HepG2 (cell line): ENCODE results near the gene TNFAIP3. TPM values are rescaled to one million over a fixed set of nuclear protein-coding genes. Genes with fewer than 3 reads are reported as not detected.
A peak's percentile ranks its signal among the peaks of the same experiment; 100 is the strongest.

Experiments
- ATAC-seq: fragments of 200-7000 bp; cut with Tn5 transposase; 3 replicates; pipeline ENCODE4 v1.9.1; 2020; ENCODE audit warnings: mild to moderate bottlenecking, moderate library complexity
- BruUV-seq: library from RNA; stranded (reverse); fragments of 400-500 nt; replicated peaks from 2 replicates; lab custom pipeline; 2021; lab: Mats Ljungman, UMichigan
- CTCF ChIA-PET: fragments of 300-600 bp; formaldehyde crosslinking; extraction: SDS; loops from one replicate; lab custom pipeline; 2021; ENCODE audit warnings: low total read pairs, inconsistent platforms, low intra/inter-chr PET ratio; lab: Yijun Ruan, JAX
- POLR2A ChIA-PET: fragments of 350-600 bp; sonication (Branson Sonifier 250); formaldehyde crosslinking; loops from one replicate; lab custom pipeline; 2020; ENCODE audit warnings: antibody characterized with exemption, inconsistent platforms; lab: Yijun Ruan, JAX
- DNase-seq: peaks from one replicate; pipeline ENCODE4 v3.0.0-alpha.2; 2015; ENCODE audit warnings: low spot score
- FAIRE-seq: peaks from 3 replicates; lab custom pipeline; 2011; peaks lifted over from hg19 to GRCh38; lab: Jason Lieb, UNC
- H2AFZ ChIP-seq: one replicate; pipeline ENCODE4 v1.6.1; 2011; ENCODE audit warnings: low read length, inconsistent platforms
- H3K27ac ChIP-seq: fragments of 300-600 bp; 3 replicates; pipeline ENCODE4 v1.8.0; 2011; ENCODE audit warnings: mixed run types, mild to moderate bottlenecking, mixed read lengths, low read length, inconsistent platforms; ENCODE audit not compliant: insufficient read depth; ENCODE audit errors: extremely low read length
- H3K27me3 ChIP-seq, 2 experiments: fragments of 200-600 bp in 1 of 2; 2 replicates in 1 of 2; 3 replicates in 1 of 2; pipeline versions ENCODE4 v1.6.0 to v1.8.0; 2011; ENCODE audit warnings: low read length in 2 of 2, mild to moderate bottlenecking in 2 of 2, moderate library complexity in 2 of 2, inconsistent platforms in 1 of 2; ENCODE audit not compliant: insufficient read depth in 2 of 2, control insufficient read depth in 1 of 2
- H3K36me3 ChIP-seq, 2 experiments: fragments of 200-600 bp in 1 of 2; replicated peaks in 1 of 2; 2 replicates in 1 of 2; 3 replicates in 1 of 2; pipeline versions ENCODE4 v1.5.1 to v1.8.0; 2011; ENCODE audit warnings: low read length in 2 of 2, inconsistent platforms in 1 of 2; ENCODE audit not compliant: insufficient read depth in 2 of 2, control insufficient read depth in 1 of 2
- H3K4me1 ChIP-seq: 2 replicates; pipeline ENCODE4 v1.5.1; 2012; ENCODE audit warnings: low read length, inconsistent platforms; ENCODE audit not compliant: insufficient read depth
- H3K4me2 ChIP-seq: 2 replicates; pipeline ENCODE4 v1.6.0; 2011; ENCODE audit warnings: low read depth, low read length, inconsistent platforms
- H3K4me3 ChIP-seq, 3 experiments: fragments of 200-600 bp in 1 of 3; sonication (generic), shearing (Covaris generic) in 1 of 3; replicated peaks in 1 of 3; 2 replicates each; pipeline ENCODE4 v1.5.1; 2011 to 2016; ENCODE audit warnings: low read length in 3 of 3, inconsistent platforms in 2 of 3, low read depth in 2 of 3, mild to moderate bottlenecking in 2 of 3, control low read depth in 1 of 3, mixed read lengths in 1 of 3; ENCODE audit not compliant: insufficient read depth in 1 of 3
- H3K79me2 ChIP-seq: one replicate; pipeline ENCODE4 v1.6.1; 2011; ENCODE audit warnings: low read length, inconsistent platforms; ENCODE audit not compliant: insufficient read depth
- H3K9ac ChIP-seq: 2 replicates; pipeline ENCODE4 v1.6.0; 2011; ENCODE audit warnings: mild to moderate bottlenecking, low read depth, low read length, inconsistent platforms; ENCODE audit not compliant: insufficient read depth
- H3K9me3 ChIP-seq: 2 replicates; pipeline ENCODE4 v1.5.1; 2012; ENCODE audit warnings: mild to moderate bottlenecking, low read length
- H4K20me1 ChIP-seq: 2 replicates; pipeline ENCODE4 v1.6.0; 2011; ENCODE audit warnings: inconsistent platforms, mild to moderate bottlenecking, low read length, moderate library complexity; ENCODE audit not compliant: insufficient read depth
- HES4 ChIP-seq: sonication (generic); formaldehyde crosslinking; IDR thresholded peaks from 2 replicates; pipeline ENCODE4 v1.9.0; 2021; ENCODE audit warnings: mild to moderate bottlenecking, missing genetic modification reagents, borderline replicate concordance
- IKZF1 ChIP-seq: fragments of 450-650 bp; IDR thresholded peaks from 2 replicates; pipeline ENCODE4 v1.7.1; 2016
- MATR3 ChIP-seq: sonication (generic); formaldehyde crosslinking; IDR thresholded peaks from 2 replicates; pipeline ENCODE4 v1.4.0; 2020; ENCODE audit warnings: missing genetic modification reagents
- NCOA5 ChIP-seq: sonication (generic); formaldehyde crosslinking; IDR thresholded peaks from 2 replicates; pipeline ENCODE4 v1.4.0; 2020; ENCODE audit warnings: missing genetic modification reagents
- NKX3-1 ChIP-seq: sonication (generic); formaldehyde crosslinking; IDR thresholded peaks from 2 replicates; pipeline ENCODE4 v1.5.0; 2020; ENCODE audit warnings: missing genetic modification reagents
- PATZ1 ChIP-seq: sonication (generic); formaldehyde crosslinking; IDR thresholded peaks from 2 replicates; pipeline ENCODE4 v1.4.0; 2020; ENCODE audit warnings: missing genetic modification reagents
- POLR2G ChIP-seq: fragments of 200-400 bp; formaldehyde crosslinking; IDR thresholded peaks from 2 replicates; pipeline ENCODE4 v1.6.1; 2018; ENCODE audit warnings: mild to moderate bottlenecking, low read depth, low read length, moderate library complexity
- RFXANK ChIP-seq: IDR thresholded peaks from 2 replicates; pipeline ENCODE4 v1.6.1; 2016
- ZFP82 ChIP-seq: sonication (generic); formaldehyde crosslinking; IDR thresholded peaks from 2 replicates; pipeline ENCODE4 v1.5.1; 2020; ENCODE audit warnings: mild to moderate bottlenecking, missing genetic modification reagents, borderline replicate concordance
- ZNF121 ChIP-seq: sonication (generic); formaldehyde crosslinking; IDR thresholded peaks from 2 replicates; pipeline ENCODE4 v1.5.0; 2020; ENCODE audit warnings: mild to moderate bottlenecking, missing genetic modification reagents
- ZNF263 ChIP-seq: sonication (generic); formaldehyde crosslinking; IDR thresholded peaks from 2 replicates; pipeline ENCODE4 v1.4.0; 2020; ENCODE audit warnings: missing genetic modification reagents
- ZNF691 ChIP-seq: sonication (generic); formaldehyde crosslinking; IDR thresholded peaks from 2 replicates; pipeline ENCODE4 v1.4.0; 2020; ENCODE audit warnings: missing genetic modification reagents, low read depth, mild to moderate bottlenecking, borderline replicate concordance
- ZZZ3 ChIP-seq: sonication (generic); formaldehyde crosslinking; IDR thresholded peaks from 2 replicates; pipeline ENCODE4 v1.4.0; 2020; ENCODE audit warnings: missing genetic modification reagents, mild to moderate bottlenecking, borderline replicate concordance
- WGBS: methylation state at CpG from one replicate; pipeline ENCODE4 v1.1.6; 2017; ENCODE audit warnings: low lambda C conversion rate; 5-methylcytosine and 5-hydroxymethylcytosine counted together
- in situ Hi-C: cut with HindIII; loops from 2 replicates; pipeline ENCODE4 v1.10.0; 2017; ENCODE audit warnings: low pct_unique_long_range_greater_than_20kb; ENCODE audit not compliant: extremely low pct_ligation_motif_present
- intact Hi-C: fragments of 100-400 bp; cut with micrococcal nuclease; formaldehyde crosslinking; loops from one replicate; pipeline ENCODE4 v1.10.0; 2022; ENCODE audit not compliant: unreplicated experiment
- polyA plus RNA-seq, 8 experiments: library from polyadenylated mRNA; depleted of rRNA in 3 of 8; stranded (reverse) in 7 of 8; unstranded in 1 of 8; fragments of >200 nt; fragmentation: Illumina TruSeq in 4 of 8; extraction: Trizol in 4 of 8; gene quantifications; 2 replicates each; pipeline versions ENCODE4 v1.2.1 to v1.2.3, GENCODE V29; 2011 to 2016; ENCODE audit warnings: low read depth in 4 of 8, missing spikeins in 1 of 8, mixed read lengths in 1 of 8; ENCODE audit not compliant: insufficient read depth in 1 of 8
- total RNA-seq, 5 experiments: library from RNA; depleted of rRNA; stranded (reverse); fragments of >200 nt; fragmentation: Illumina TruSeq; extraction: Trizol; gene quantifications; 2 replicates each; pipeline ENCODE4 v1.2.3, GENCODE V29; 2016; ENCODE audit warnings: low read depth in 1 of 5
- TF ChIP-seq, protein P1 (sequence below): IDR thresholded peaks from 2 replicates; pipeline ENCODE4 v1.6.1; 2016; ENCODE audit warnings: missing biosample characterization, missing genetic modification reagents, low read depth
- TF ChIP-seq, protein P2 (sequence below): sonication (generic); formaldehyde crosslinking; IDR thresholded peaks from 2 replicates; pipeline ENCODE4 v1.4.0; 2020; ENCODE audit warnings: missing genetic modification reagents
- TF ChIP-seq, protein P3 (sequence below): sonication (generic); formaldehyde crosslinking; IDR thresholded peaks from 2 replicates; pipeline ENCODE4 v1.4.0; 2020; ENCODE audit warnings: missing genetic modification reagents, borderline replicate concordance

The TNFAIP3 gene
- total and polyA plus RNA-seq, 2 of the 13 experiments (the other 11 are each of a cell fraction or from before 2014, with no cell fraction given), result 28.2 to 47.1 TPM

DNA sequence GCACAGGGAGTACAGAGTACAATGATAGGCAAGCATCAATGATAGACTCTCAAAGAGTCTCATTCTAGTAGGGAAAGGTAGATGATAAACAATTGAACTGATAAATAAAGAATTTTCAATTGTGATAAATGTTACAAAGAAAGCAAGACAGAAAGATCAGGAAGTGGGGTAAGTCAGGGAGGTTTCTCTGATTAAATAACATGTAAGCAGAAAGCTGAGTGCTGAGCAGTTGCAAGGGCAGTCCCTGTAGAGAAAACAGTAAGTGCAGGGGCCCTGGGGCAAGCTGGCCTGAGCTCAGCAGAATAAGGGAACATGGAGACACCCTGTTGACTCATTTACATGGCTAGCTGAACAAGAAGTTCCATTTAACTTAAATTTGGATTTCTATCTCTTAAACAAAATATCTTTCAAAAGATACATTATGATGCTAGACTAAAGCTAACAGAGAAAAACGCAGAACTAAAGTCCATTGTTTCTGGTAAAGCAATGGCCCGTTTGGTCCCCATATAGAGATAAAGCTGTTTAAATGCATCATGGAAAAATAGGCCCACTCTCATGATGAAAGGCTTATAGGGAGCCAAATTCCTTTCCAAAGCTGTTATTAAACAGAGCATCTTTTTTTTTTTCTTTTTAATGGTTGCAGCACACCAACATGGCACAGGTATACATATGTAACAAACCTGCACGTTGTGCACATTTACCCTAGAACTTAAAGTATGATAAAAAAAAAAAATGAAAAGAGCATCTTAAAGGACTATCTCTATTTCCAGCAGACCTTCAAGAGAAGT is 5.3 kb upstream of the TNFAIP3 start:
- no peak overlapping the region for H3K4me2 ChIP-seq
- no peaks in the 10 kb centered on the region for H3K36me3 ChIP-seq
- DNase-seq, result no peak
- H3K27ac ChIP-seq, result no peak overlapping the region
- H3K4me1 ChIP-seq, result peaks cover 54% of the 10 kb centered on the region
- in situ Hi-C loops (loop anchor here (10.0 kb wide), 2 partner anchors 57 to 507 kb away; no protein-coding TSS in a partner anchor), intact Hi-C loops (no loop called here)
- H3K4me3 ChIP-seq, result no peak overlapping the region
- 93% methylated on average over 3 of the region's 3 CpGs for WGBS
- no peak overlapping the region for H2AFZ ChIP-seq
- H3K9ac ChIP-seq, result no peak overlapping the region
- BruUV-seq, result no TSS peak
- TF ChIP-seq, protein P1, sequence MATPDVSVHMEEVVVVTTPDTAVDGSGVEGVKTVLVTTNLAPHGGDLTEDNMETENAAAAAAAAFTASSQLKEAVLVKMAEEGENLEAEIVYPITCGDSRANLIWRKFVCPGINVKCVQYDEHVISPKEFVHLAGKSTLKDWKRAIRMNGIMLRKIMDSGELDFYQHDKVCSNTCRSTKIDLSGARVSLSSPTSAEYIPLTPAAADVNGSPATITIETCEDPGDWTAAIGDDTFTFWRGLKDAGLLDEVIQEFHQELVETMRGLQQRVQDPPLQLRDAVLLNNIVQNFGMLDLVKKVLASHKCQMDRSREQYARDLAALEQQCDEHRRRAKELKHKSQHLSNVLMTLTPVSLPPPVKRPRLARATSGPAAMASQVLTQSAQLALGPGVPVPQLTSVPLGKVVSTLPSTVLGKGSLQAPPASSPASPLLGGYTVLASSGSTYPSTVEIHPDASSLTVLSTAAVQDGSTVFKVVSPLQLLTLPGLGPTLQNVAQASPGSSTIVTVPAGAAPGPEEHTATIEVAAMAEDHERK (CRISPR knock-in tag), result no peak
- TF ChIP-seq, protein P2, sequence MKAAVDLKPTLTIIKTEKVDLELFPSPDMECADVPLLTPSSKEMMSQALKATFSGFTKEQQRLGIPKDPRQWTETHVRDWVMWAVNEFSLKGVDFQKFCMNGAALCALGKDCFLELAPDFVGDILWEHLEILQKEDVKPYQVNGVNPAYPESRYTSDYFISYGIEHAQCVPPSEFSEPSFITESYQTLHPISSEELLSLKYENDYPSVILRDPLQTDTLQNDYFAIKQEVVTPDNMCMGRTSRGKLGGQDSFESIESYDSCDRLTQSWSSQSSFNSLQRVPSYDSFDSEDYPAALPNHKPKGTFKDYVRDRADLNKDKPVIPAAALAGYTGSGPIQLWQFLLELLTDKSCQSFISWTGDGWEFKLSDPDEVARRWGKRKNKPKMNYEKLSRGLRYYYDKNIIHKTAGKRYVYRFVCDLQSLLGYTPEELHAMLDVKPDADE, result no peak
- TF ChIP-seq, protein P3, sequence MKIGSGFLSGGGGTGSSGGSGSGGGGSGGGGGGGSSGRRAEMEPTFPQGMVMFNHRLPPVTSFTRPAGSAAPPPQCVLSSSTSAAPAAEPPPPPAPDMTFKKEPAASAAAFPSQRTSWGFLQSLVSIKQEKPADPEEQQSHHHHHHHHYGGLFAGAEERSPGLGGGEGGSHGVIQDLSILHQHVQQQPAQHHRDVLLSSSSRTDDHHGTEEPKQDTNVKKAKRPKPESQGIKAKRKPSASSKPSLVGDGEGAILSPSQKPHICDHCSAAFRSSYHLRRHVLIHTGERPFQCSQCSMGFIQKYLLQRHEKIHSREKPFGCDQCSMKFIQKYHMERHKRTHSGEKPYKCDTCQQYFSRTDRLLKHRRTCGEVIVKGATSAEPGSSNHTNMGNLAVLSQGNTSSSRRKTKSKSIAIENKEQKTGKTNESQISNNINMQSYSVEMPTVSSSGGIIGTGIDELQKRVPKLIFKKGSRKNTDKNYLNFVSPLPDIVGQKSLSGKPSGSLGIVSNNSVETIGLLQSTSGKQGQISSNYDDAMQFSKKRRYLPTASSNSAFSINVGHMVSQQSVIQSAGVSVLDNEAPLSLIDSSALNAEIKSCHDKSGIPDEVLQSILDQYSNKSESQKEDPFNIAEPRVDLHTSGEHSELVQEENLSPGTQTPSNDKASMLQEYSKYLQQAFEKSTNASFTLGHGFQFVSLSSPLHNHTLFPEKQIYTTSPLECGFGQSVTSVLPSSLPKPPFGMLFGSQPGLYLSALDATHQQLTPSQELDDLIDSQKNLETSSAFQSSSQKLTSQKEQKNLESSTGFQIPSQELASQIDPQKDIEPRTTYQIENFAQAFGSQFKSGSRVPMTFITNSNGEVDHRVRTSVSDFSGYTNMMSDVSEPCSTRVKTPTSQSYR, result no peak
- TF ChIP-seq NKX3-1 (CRISPR knock-in tag) (no peak), ZZZ3 (no peak), POLR2G (no peak), NCOA5 (CRISPR knock-in tag) (no peak), MATR3 (CRISPR knock-in tag) (no peak), ZNF121 (CRISPR knock-in tag) (no peak), PATZ1 (CRISPR knock-in tag) (no peak), RFXANK (CRISPR knock-in tag) (no peak), ZNF691 (CRISPR knock-in tag) (no peak), HES4 (CRISPR knock-in tag) (no peak), IKZF1 (no peak), ZNF263 (CRISPR knock-in tag) (no peak), ZFP82 (CRISPR knock-in tag) (no peak)
- ChIA-PET POLR2A (no interaction called here), CTCF (no interaction called here)
- H3K9me3 ChIP-seq, result no peaks in the 10 kb centered on the region
- H3K27me3 ChIP-seq, result no peaks in the 10 kb centered on the region
- peaks cover 3% of the 10 kb centered on the region for H3K79me2 ChIP-seq
- peak; percentile 37 for FAIRE-seq
- no peaks in the 10 kb centered on the region for H4K20me1 ChIP-seq
- ATAC-seq, result no peak
